Measurements from ENCODE around the gene SNX19. TPM values are rescaled to one million over a fixed set of nuclear protein-coding genes. Genes with fewer than 3 reads are reported as not detected.
"Not testable (repeated sequence)": the region's sequence is repeated elsewhere in the genome, so short reads cannot be mapped to it uniquely, and the experiment has no call there.

Gene SNX19
- 26.7 TPM for polyA plus RNA-seq (ENCODE audit: insufficient read length)

- DNase-seq: peak; percentile 95
Measured at GRCh38 chr11:130916238-130916855, at the start of gene SNX19. TSS of gene SNX19 (minus strand) at chr11:130916479. CDS start at chr11:130915939, 540 bp downstream.

- DNase-seq: no peak
Measured at GRCh38 chr11:130964058-130964792, 47.9 kb upstream of the SNX19 start.

DNA sequence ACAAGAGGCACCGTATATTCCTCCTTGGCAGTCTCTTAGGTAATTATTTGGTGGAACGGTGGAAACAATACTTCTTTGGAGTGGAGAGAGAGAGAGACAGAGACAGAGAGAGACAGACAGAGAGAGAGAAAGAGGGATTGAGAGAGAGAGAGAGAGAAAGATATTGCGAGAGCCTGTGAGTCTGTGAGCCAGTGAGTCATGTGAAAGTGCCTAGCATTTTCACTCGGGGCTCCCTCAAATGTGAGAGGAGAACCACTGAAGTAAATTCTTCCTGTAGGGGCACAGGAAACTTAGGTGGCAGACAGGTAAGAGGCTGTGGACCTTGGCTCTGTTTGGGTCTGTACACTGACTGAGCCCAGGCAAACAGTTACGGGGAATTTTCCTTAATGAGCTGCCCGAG is 31.6 kb upstream of the SNX19 start:
- DNase-seq: no peak

DNA sequence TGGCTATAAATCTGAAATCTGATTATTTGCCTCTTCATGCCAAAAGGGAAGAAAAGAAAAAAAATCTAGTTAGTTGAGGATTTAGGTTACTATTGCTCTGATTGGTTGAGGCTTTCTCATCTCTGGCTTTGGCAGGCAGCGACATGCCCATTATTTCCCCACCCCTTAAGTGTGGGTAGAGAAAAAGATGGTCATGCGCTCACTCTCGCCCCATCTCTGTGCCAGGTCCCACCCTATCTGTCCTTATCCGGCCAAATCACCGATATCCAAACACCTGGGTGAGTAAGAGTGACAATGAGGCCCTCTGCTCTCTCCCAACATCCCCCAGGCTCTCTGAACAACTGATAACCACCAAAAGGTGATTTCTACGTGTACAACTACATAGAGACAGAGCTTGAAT is 31.2 kb upstream of the SNX19 start:
- DNase-seq: no peak

- no peak for DNase-seq
Measured at GRCh38 chr11:130947058-130947457, 30.8 kb upstream of the SNX19 start.

GRCh38 chr11:130945896-130946295 is 29.6 kb upstream of the SNX19 start:
- DNase-seq: peak; percentile 69

GRCh38 chr11:130940706-130941105 is 24.4 kb upstream of the SNX19 start:
- no peak for DNase-seq

DNA sequence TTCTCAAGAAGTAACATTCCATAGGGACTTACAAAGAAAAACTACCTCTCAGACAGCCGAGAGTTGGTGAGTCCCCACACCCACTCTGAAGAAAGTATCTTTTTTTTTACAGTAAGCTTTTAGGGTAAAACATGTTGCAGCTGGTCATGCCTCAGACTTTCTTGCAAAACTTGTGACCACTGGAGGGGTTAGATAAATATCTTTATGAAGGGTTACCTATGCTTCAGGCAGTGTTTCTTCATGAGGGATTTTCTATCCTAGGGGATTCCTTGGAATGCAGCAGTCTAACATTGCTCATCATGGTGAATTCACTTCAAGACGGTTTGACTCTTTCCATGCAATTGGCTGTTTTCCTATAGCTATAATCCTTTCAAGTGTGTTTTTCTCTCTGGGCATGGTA is 20.8 kb upstream of the SNX19 start:
- DNase-seq: no peak

DNA sequence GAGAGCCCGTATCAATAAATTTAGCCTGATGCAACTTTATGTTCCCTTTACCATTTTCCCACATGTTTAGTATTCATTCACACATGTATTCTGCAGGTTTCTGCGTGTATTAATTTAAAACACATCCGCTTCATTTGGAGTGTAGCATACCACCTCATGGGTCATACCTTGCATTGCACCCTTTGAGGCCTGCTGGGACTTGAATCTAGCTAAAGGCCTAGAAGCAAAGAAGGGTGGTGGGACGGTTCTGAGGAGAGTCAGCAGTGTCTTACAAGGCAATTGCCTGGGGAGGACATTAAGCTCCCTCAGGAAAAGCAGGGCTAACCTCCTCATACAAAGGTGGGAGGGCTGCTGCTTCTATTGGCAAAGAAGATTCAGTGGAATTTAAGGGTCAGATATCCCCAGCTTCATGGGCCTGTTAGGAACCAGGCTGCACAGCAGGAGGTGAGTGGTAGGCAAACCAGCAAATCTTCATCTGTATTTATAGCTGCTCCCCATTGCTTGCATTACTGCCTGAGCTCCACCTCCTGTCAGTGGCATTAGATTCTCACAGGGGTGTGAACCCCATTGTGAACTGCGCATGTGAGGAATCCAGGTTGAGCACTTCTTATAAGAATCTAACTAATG is 15.9 kb upstream of the SNX19 start:
- DNase-seq: no peak

DNA sequence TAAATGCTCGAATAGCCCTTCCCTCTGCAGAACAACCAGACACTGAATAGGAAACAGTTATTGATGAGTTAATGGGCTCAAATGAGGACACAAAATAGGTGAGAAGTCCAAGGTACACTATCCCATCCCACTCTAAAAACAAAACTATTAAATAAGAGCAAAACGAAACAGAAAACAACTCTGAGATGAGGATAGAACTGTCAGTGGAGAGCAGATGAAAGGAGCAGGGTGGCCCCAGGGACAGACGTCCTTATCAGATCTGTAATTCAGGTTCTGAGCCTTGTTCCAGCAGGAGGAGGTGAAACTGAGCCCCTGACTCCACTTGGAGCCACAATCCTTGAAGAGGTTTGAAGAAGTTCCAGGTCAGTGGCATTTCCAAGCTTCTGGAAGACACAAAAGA is 8.5 kb upstream of the SNX19 start:
- no peak for DNase-seq

DNA sequence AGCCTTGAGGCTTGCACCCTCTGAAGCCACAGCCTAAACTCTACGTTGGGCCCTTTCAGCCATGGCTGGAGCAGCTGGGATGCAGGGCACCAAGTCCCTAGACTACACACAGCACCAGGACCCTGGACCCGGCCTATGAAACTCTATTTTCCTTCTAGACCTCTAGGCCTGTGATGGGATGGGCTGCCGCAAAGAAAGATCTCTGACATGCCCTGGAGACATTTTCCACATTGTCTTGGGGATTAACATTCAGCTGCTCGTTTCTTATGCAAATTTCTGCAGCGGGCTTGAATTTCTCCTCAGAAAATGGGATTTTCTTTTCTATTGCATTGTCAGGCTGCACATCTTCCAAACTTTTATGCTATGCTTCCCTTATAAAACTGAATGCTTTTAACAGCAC is 4.3 kb upstream of the SNX19 start:
- not testable (repeated sequence) for DNase-seq

DNA sequence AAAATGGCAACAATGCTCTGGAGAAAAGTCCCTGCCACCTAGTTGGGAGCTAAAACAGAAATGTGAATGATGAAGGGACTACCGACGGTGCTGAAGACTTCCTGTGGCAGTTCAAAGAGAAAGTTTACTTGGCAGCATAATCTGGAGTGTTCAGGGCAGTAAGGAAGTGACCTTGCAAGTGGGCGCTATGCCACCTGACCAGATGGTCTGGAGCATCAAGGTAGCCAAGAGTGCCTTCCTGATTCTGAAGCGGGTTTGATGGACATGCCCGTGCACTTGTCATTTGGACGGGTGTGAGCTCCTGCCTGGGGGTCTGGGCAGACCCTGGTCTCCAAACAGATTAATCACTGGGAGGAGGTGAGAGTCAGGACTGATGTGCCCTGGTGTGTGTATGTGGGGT is 1.8 kb upstream of the SNX19 start:
- DNase-seq: no peak

DNA sequence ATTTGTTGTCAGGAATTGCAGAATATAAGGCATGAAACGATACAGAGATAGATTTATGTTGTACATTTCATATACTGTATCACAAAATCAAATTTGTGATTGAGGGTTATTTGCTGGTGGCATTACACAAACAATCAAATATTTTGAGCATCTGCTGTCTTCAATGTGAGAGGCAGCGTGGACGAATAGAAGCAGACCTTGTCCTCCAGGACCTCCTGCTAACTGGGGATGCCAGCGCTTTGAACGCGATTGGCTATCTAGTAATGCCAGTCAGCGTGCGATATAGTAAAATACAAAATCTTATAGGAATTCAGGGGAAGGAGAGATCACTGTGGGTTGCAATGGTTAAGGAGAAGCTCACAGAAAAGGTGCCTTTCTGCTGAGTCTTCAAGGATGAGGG is 631 bp upstream of the SNX19 start:
- DNase-seq: no peak

DNA sequence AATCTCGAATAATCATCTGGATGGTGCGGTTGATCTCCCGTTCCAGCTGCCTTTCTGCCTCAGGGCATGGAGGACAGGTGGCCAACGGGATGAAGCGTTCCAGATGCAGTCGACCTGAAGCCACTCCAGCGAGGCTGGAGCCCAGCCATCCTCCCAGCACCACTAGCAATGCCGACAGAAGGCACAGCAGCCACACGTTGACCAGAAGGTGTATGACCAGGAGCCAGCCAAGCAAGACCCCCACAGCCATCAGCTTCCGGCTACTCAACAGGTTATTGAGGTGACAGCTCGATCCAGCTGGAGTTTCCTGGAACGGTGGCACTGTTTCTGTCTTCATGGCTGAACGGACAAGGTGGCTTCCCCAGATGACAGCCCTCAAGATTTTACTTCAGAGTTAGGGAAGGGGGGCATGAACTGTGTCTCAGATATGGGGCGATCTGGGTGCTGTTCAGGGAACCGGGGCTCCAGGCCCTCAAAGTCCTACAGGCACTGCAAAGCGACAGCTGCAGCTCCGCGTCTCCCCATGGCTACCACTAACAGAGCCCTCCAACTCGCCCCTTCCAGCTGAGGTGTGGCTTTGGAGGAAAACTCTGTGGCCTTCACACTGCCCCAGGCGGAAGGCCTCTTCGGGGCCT is 559 bp downstream of the SNX19 start:
- DNase-seq: no peak

DNA sequence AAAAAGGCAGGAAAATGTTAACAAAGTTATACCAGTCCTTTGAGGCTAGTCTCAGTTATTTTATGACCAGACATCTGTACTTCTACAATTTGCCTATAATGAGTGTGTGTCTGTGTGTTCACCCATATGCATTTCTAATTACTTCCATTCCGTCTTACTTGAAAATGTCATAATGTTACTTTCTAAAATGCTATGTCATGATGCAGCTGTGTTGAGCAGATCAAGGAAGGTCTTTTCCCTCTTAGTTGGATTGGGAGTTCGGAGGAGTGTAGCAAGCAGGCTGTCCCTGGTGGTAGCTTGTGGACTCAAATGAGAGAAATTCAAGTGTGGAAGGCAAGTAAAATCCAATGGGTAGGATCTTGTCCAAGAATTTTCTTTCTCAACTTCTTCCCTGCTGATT is 3.0 kb downstream of the SNX19 start:
- DNase-seq: no peak

DNA sequence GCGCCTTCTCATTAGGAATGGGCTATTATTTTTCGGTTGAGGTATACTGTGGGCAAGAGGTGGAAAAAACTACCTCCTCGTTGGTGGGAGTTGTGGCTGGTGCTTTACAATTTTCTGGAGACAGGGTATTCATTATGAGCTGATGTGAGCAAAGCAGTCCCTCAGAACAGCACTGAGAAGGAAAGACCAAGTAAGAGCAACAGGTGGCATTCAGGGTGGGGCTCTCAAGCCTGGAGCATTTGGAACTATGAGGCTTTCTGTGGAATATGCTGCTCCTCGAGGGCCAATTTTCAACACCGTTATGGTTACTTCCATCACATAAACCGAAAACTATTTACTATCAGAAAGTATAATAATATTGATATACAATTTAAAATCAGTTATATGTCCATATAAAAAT is 3.7 kb downstream of the SNX19 start:
- no peak for DNase-seq

DNA sequence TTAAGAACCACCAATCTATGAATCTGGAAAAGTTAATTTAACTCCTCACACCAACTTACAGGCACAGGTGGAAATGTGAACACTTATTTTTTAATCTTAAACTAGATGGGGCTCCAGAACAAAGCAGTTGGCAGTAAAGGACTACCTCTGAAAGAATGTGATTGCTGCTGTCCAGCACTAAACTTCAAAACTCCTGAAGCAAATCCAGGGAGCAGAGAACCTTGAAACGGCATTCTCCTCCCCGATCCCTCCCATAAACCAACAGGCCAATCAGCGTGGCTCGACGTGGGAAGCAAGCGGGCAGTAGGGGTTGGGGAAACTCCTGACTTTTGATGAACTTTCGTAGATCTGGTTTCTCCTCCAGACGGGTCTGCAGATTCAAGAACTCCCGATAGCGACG is 5.0 kb downstream of the SNX19 start:
- DNase-seq: no peak

DNA sequence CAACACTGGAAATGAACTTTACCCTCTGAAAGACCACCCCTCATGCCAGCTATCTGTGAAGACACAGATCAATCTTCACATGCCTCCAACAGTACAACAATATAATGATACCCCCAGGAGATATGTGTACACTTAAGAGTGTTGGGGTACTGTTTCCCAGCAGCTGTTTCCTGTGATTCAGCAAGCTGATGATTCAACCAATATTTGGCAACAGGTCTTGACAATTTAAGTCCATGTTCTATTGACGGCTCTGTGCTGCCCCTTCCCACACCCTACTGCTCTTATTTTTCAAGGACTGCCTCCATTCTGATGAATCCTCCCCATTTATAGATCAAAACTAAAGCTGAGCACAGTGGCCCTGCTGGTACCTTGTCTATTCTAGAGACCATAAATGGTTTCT is 6.6 kb downstream of the SNX19 start:
- no peak for DNase-seq

DNA sequence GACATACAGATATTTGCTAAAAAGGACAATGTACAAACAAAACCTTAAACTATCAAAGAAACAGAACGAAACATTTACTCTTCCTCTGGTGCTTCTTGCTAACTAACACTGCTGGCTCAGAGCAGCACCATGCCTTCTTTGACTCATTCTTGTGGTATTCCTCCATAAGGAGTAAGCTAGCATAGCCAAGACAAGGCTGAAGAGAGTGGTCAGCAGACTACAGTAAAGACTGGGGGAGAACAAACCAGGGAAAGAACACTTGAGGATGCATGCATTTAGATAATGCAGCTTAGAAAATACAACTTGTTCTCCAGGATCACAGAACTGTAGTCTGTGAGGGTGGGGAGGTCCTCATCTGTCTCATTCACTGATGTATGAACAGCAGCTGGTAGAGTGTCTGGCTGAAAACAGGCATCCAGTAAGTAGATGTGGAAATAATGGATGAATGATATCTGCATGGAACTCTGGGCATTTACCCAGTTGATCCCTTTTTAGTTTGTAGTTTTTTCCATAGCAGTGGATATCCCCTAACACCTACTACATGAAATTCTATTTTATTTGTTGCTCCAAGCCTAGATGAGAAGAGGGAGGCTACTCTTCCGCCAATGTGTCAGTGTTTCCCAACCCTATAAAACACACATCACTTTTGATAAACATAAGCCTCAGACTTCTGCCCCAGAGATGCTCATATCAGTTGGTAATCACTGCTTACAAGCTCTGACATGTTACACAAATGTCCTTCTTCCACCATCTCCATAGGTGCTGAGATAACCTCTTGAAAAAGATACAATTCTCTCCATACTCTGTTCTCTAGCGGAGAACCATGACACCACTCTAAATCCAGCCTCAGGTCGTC is 7.3 kb downstream of the SNX19 start:
- DNase-seq: no peak

DNA sequence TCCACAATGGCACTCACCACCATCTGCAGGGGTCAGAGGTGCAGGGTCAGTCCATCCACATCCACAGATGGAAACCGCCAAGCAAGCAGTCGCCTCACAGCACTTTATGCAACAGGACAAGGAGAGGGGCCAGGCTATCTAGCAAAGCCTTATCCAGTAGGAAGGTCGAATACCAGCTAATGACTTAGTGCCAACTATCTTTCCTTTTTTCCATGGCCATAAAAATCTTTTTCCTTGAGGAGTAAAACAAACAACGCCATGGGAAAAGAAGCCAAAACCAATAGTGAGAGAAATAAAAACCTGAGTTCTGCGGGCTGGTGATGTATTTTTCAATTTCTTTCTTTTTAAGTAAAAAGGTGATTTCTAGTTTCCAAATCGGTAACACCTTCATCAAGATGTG is 8.2 kb downstream of the SNX19 start:
- DNase-seq: no peak

GRCh38 chr11:130907229-130907628 is 9.1 kb downstream of the SNX19 start:
- no peak for DNase-seq

GRCh38 chr11:130906616-130907015 is 9.7 kb downstream of the SNX19 start:
- no peak for DNase-seq

DNA sequence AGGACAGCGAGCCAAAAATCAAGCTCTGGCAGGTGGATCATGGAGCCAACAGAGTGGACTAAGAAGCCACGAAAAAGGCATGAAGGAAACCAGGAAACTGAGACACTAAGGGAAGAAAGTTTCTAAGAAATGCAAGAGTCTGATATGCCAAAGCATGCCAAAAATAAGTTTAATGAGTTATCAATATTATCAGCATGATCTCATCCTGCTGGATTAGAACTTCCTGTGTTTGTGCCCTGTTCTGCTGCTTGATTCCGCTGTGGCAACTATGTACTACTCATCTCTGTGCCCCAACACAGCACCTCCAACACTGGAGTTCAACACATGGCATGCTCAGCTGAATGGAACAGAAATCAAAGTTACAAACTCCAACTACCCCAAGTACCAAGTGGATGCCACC is 10.8 kb downstream of the SNX19 start:
- DNase-seq: no peak

All from hindlimb muscle (tissue), 1 donor.